Colonic mucosa (tissue), 4 donors: Measurements from ENCODE around the gene SLC7A14. TPM values are rescaled to one million over a fixed set of nuclear protein-coding genes. Genes with fewer than 3 reads are reported as not detected.

Experiments
- DNase-seq: peaks from one replicate; pipeline ENCODE4 v3.0.0-alpha.2; 2020
- H3K27ac ChIP-seq: fragments of 200-600 bp; one replicate; pipeline ENCODE4 v1.8.0; 2021
- H3K27me3 ChIP-seq: fragments of 200-600 bp; one replicate; pipeline ENCODE4 v1.8.0; 2021
- H3K36me3 ChIP-seq: fragments of 200-600 bp; one replicate; pipeline ENCODE4 v1.8.0; 2021
- H3K4me1 ChIP-seq: fragments of 200-600 bp; one replicate; pipeline ENCODE4 v1.8.0; 2021; ENCODE audit warnings: mild to moderate bottlenecking
- H3K4me3 ChIP-seq: fragments of 200-600 bp; one replicate; pipeline ENCODE4 v1.8.0; 2021
- H3K9ac ChIP-seq, 2 donors: one replicate each; pipeline ENCODE4 v1.7.0; 2013; ENCODE audit warnings: control low read depth in 2 of 2, low read depth in 2 of 2, low read length in 2 of 2
- H3K9me3 ChIP-seq: fragments of 200-600 bp; one replicate; pipeline ENCODE4 v1.8.0; 2021
- CTCF ChIP-seq: fragments of 200-600 bp; IDR thresholded peaks from one replicate; pipeline ENCODE4 v1.8.0; 2022; ENCODE audit warnings: antibody characterized with exemption, mild to moderate bottlenecking
- intact Hi-C: fragments of 100-400 bp; cut with DNase I; formaldehyde crosslinking; loops from one replicate; pipeline ENCODE4 v1.14.1; 2022
- total RNA-seq, 2 donors: library from RNA; stranded (reverse); fragmentation: NEBNext Ultra II Directional in 1 of 2; extraction: Animal tissue kit (Norgen Biotek cat#: 25700) in 1 of 2; gene quantifications; one replicate each; pipeline ENCODE4 v1.2.1, GENCODE V29; 2021
- donor health status: healthy.
- donor health status: DM: no; HTN: no; CAD: no.
- donor health status: DM: no; HTN: no; CAD: no.

The SLC7A14 gene
- total RNA-seq, 2 donors from 2014 or later: 0.05 to 0.56 TPM

- intact Hi-C loops: no loop called here
- Histone ChIP-seq H3K4me1 (no peaks in the 10 kb centered on the region), H3K36me3 (no peaks in the 10 kb centered on the region), H3K27me3 (no peaks in the 10 kb centered on the region), H3K9ac (no peak overlapping the region), H3K9me3 (no peaks in the 10 kb centered on the region), H3K4me3 (no peak overlapping the region), H3K27ac (no peak overlapping the region)
- TF ChIP-seq CTCF: no peak
- no peak for DNase-seq
These were observed 49.2 kb downstream of the SLC7A14 start for GRCh38 chr3:170536712-170537111.

- no peak overlapping the region for H3K27ac ChIP-seq
- no peak overlapping the region for H3K9ac ChIP-seq
- DNase-seq: no peak
- no peaks in the 10 kb centered on the region for H3K4me1 ChIP-seq
- H3K9me3 ChIP-seq: no peaks in the 10 kb centered on the region
- no peaks in the 10 kb centered on the region for H3K27me3 ChIP-seq
- H3K36me3 ChIP-seq: no peaks in the 10 kb centered on the region
- intact Hi-C loops: no loop called here
- H3K4me3 ChIP-seq: no peak overlapping the region
- no peak for TF ChIP-seq CTCF
These were observed 51.6 kb downstream of the SLC7A14 start for GRCh38 chr3:170534227-170534626.

- Histone ChIP-seq H3K27me3 (no peaks in the 10 kb centered on the region), H3K36me3 (no peaks in the 10 kb centered on the region), H3K27ac (no peak overlapping the region), H3K4me1 (no peaks in the 10 kb centered on the region), H3K9ac (no peak overlapping the region), H3K4me3 (no peak overlapping the region), H3K9me3 (no peaks in the 10 kb centered on the region)
- no peak for TF ChIP-seq CTCF
- intact Hi-C loops: no loop called here
- no peak for DNase-seq
These were observed 53.3 kb downstream of the SLC7A14 start for GRCh38 chr3:170532573-170532972.

DNA sequence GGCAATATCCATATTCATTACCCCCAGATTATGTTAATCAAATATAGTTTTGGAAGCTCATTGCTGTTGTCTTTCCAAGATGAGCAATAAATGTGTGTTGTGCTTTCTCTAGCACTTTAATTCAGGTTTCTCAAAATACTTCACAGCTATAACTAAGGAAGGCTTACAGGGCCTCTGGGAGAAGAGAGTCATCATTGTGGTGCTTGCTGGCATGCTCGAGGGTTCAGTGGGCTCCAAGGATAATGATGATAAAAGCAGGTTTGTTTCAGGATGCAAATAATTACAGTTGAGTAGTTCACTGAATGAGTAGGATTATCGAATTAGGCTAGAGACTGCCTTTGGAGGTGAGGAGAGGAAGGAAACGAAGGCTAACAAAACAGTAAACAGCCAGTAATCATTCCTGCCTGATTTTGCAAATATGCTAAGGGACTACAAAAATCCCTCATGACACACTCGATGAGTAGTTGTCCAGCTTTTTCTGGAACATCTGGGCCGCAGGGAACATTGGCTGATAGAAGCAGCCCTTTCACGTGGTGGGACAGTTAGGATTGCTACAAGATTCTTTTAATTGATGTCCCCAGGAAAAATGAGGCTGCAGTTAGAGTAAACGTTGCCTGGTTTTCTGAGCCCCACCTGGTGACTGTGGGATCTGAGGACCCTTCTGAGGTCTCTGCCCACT lies 54.1 kb downstream of the SLC7A14 start:
- TF ChIP-seq CTCF: no peak
- H3K27ac ChIP-seq: no peak overlapping the region
- H3K9ac ChIP-seq: no peak overlapping the region
- DNase-seq: no peak
- no peaks in the 10 kb centered on the region for H3K9me3 ChIP-seq
- no peak overlapping the region for H3K4me3 ChIP-seq
- no peaks in the 10 kb centered on the region for H3K27me3 ChIP-seq
- intact Hi-C loops: no loop called here
- no peaks in the 10 kb centered on the region for H3K4me1 ChIP-seq
- no peaks in the 10 kb centered on the region for H3K36me3 ChIP-seq

- Histone ChIP-seq H3K4me1 (no peaks in the 10 kb centered on the region), H3K9me3 (no peaks in the 10 kb centered on the region), H3K27me3 (no peaks in the 10 kb centered on the region), H3K36me3 (no peaks in the 10 kb centered on the region), H3K9ac (no peak overlapping the region), H3K27ac (no peak overlapping the region), H3K4me3 (no peak overlapping the region)
- intact Hi-C loops: no loop called here
- TF ChIP-seq CTCF: no peak
- DNase-seq: no peak
These were observed 54.8 kb downstream of the SLC7A14 start for GRCh38 chr3:170531054-170531453.
